Measurements from ENCODE around the gene GOLGA6L9. TPM values are rescaled to one million over a fixed set of nuclear protein-coding genes. Genes with fewer than 3 reads are reported as not detected.
"Not testable (repeated sequence)": the region's sequence is repeated elsewhere in the genome, so short reads cannot be mapped to it uniquely, and the experiment has no call there.

The GOLGA6L9 gene
- total RNA-seq, 1 donor from 2014 or later, result 1.8 TPM

GRCh38 chr15:82477343-82478057, 47.9 kb downstream of the GOLGA6L9 start:
- H3K27me3 Mint-ChIP-seq; H3K27ac Mint-ChIP-seq; H3K4me1 Mint-ChIP-seq; intact Hi-C loops (cut with micrococcal nuclease); H3K4me3 Mint-ChIP-seq; H3K9me3 Mint-ChIP-seq; DNase-seq; H3K36me3 Mint-ChIP-seq (ENCODE audit: low read depth): not testable (repeated sequence)

Other genes starting within 250 kb of the GOLGA6L9 start
- gene EFL1, start 167.1 kb upstream of the GOLGA6L9 start, total RNA-seq, result 23.7 and 27.2 TPM in 2 replicates
- gene SAXO2, start 167.0 kb upstream of the GOLGA6L9 start, total RNA-seq, result 1.1 and 1.8 TPM in 2 replicates
- 0.76 and 0.96 TPM in 2 replicates for gene GOLGA6L10, start 80.3 kb upstream of the GOLGA6L9 start, total RNA-seq
- 2,675 and 2,728 TPM in 2 replicates for gene RPS17, start 110.6 kb downstream of the GOLGA6L9 start, total RNA-seq
- 0.12 TPM in 1 of 2 replicates, not detected in the other for gene CPEB1, start 217.5 kb downstream of the GOLGA6L9 start, total RNA-seq

All from activated CD4-positive, alpha-beta T cell treated with anti-CD3 and anti-CD28 coated beads, Interleukin-2, amount 10 ng/mL, durations not matched to agents 24 days and 14 days (primary cell).